Fibroblast of skin of right quadriceps (primary cell): ENCODE data around the gene RRAD.

Experiments used
- DNase-seq: peaks from one replicate; pipeline ENCODE4 v3.0.0-alpha.2; 2013

RRAD gene

DNA sequence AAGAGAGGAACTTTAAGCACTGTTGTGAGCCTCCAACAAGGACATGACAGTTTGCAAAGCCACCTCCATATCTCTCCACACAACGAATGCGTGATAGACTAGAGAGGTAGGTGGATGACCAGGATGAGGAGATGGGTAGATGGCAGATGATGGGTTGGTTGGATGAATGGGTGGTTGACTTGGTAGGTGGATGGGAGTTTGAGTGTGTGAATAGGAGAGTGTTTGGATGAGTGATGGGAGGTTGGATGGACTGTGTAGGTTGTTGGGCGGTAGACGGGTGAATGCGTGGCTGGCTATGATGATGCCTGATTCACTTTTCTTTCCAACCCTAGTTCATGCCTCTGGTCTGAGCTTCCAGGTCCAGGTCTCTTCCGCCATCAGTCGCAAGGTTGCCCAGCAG is 10.8 kb downstream of the RRAD start:
- no peak for DNase-seq

DNA sequence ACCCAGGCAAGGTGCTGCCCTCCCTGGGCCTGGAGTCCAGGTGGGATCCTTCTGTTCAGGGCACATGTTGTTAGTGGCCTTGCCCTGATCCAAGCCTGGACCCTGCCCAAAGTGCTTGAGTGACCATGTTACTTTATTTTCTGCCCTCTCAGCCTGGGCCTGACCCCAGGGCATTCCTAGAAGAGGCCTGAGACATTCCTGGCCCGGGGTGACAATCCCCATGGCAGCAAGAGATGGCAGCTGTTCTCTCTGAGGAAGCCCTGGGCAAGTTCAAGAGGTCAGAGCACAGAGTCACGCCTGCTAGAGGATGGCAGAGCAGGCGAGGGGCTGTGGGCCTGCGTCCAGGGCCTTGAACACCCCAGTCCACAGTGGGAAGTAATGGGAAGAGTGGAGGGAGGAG is 11.6 kb downstream of the RRAD start:
- no peak for DNase-seq

- DNase-seq, result no peak
Measured at GRCh38 chr16:66913081-66913480, 12.3 kb downstream of the RRAD start.

DNA sequence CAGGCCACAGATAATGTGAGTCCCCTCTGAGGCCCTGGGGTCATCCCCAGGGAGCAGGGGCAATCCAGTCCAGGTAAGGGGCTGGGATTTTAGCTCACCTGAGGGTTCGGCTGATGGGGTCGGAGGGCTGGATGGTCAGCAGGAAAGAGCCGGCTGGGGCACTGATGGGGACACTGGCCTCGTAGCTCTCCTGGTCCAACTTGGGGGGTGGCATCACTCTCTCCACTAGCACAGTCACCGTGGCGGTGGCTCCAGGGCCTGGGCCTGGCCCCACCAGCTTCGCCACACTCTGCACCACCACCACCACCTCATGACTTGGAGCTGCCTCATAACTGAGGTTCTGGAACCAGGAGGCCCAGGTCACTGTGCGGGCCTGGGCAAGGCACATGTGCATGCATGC is 13.5 kb downstream of the RRAD start:
- DNase-seq, result no peak

GRCh38 chr16:66911112-66911511 is 14.2 kb downstream of the RRAD start:
- DNase-seq, result no peak

- no peak for DNase-seq
Measured at GRCh38 chr16:66910175-66910940, 15.0 kb downstream of the RRAD start.

GRCh38 chr16:66908762-66909559 is 16.4 kb downstream of the RRAD start:
- no peak for DNase-seq

DNA sequence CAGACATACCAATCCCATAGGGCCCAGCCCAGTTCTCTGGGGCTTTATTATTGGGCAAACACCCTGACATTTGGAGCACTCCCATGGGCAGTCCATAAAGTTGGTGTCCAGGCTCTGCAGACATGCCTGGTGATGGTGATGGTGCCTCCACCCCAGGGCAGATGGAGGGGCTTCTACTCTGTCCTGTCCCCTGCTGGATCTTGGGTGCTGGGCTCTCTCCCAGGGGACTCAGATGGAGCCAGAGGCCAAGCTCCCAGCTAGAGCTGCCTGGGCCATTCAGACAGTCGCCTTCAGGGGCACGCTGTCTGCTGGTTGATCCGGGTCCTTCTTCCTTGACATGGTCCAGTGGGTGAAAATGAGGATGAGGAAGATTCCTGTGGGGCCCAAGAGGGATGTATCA is 17.2 kb downstream of the RRAD start:
- no peak for DNase-seq

DNA sequence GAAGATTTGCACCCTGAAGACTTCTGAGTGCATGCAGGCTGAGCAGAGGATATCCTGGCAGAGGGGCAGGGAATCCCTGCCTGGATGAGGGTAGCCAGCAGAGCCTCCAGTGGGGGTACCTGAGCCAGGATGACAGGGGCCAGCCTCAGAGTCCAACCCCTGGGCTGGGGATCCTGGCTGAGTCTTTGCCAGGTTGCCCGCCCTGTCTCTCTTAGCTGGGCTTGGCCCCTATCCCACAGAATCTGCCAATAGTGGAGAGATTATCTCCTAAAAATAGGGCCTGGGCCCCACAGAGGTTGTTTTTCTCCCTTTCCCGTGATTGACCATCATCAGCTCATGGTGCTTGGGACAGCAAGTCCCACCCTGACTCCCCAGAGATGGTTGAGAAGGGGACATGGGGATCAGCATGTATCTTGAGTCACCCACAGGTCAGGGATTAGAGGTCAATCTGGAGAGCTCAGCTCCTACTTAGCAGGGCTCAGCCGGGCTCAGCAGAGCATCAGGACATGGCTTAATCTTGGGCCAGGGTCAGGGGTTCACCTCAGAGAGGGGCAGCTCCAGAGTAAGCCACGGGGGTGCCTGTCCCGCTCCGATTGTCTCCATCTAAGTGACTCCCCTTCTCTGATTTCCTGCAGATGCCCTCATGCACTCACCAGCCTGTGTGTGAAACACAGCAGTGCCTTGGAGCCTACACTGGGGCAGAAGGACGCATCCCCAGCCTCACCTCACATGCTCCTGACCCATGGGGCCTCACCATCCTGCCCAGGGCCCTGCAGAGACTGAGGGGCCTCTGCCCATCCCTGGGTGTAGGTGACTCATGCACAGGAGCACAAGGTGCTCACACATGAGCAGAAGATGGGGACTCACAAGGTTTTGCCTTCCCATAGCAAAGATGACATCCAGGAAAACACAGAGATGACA is 18.2 kb downstream of the RRAD start:
- DNase-seq, result no peak

GRCh38 chr16:66905633-66906539 is 19.4 kb downstream of the RRAD start:
- DNase-seq, result no peak

- DNase-seq, result no peak
Measured at GRCh38 chr16:66904846-66905632, 20.3 kb downstream of the RRAD start.

DNA sequence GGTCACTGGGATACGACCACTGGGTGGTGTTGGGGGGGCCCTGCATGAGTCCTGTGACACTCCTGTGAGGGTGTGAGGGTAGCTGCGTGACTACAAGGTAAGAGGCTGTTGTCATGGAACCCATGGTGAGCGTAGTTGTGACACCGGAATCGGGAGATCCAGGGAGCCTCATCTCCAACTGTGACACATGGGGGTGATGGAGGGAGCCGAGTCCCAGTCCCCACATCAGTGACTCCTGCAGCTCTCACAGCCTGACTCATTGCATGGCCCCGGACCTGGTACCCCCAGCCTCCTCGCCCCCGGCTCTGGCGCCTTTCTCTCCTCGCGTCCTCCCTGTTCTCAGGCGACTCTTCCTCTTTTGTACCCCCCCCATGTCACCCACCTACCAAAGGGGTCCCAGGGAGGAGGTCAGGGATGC is 20.9 kb downstream of the RRAD start:
- no peak for DNase-seq

DNA sequence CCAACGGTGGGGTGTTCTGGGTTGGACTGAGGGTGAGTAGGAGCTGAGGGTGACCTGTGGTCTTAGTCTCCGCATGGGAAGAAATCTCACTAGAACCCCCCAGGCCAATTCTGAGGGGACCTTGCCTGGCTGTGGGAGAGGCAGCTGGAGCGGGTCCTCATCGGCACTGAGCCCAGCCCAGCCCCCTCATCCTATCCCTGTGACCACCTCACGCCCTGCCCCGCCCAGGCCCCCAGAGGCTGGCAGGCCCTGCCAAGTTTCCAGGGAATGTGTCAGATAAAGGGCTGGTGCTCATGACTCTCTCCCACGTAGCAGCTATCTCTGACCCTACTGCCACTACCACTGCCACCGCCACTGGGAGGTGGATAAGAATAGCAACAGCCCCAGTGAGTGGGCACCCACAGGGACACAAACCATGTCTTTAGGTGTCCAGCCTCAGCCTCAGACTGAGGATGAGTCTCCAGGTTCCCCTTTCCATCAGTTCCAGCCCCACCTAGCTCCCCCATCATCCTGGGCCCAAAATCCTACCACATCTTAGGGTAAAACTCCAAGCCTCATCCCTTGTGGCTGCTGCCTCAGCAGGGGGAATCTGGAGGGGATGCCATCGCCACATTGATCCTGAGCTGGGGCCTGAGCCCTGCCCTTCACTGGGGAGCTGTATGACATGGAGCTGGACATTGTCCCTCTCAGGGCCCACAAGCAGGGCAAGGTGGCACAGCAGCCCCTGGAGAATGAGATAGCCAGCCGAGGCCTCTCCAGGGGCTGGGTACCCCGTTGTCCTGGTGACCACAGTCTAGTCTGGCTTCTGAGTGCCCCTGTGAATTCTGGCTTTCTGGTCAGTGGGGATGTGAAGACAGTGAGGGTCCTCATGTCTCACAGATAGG is 21.5 kb downstream of the RRAD start:
- no peak for DNase-seq

GRCh38 chr16:66902648-66903543 is 22.4 kb downstream of the RRAD start:
- no peak for DNase-seq

- no peak for DNase-seq
Measured at GRCh38 chr16:66901626-66902025, 23.7 kb downstream of the RRAD start.

DNA sequence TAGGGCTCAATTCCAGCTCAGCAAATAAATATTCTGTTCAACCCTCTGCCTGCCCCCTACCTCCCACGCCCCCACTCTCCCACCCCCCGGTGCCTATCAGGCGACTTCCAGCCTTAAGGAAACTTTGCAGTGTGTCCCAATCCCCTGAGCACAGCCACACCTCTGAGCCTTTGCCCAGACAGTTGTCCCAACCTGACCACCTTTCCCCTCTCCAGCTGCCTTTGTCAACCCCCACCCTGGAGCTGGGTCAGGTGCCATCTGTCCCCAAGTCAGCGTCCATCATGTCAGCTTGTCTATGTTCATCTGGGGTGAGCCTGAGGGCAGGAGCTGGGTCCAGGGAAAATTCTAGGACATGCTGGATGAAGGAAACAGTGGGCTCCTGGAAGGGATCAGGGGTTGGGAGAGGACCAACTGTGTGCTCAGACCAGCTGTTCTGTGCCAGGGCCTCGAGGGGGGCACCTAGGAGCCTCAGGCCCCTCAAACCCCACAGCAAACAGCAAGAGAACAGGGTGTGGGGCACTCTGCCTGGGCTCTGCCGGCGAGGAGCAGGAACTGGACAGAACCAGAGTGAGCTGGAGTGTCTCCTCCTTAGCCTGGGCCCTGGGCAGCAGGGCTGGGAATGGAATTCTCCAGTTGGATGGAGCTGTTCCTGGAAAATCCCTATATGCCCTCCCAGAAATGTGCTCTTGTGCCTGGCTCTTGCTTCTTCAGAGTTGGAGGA is 24.5 kb downstream of the RRAD start:
- DNase-seq, result no peak

GRCh38 chr16:66899945-66900710 is 25.2 kb downstream of the RRAD start:
- DNase-seq, result peak; percentile 73
